Measurements from ENCODE around the gene IL17B. TPM values are rescaled to one million over a fixed set of nuclear protein-coding genes. Genes with fewer than 3 reads are reported as not detected.

Gene IL17B
- total and polyA plus RNA-seq, 9 of the 15 experiments (the other 6 are each of a cell fraction or from before 2014, with no cell fraction given), result 0.28 to 2.6 (median 0.53) TPM; not detected in 2

- TF ChIP-seq, protein P1, sequence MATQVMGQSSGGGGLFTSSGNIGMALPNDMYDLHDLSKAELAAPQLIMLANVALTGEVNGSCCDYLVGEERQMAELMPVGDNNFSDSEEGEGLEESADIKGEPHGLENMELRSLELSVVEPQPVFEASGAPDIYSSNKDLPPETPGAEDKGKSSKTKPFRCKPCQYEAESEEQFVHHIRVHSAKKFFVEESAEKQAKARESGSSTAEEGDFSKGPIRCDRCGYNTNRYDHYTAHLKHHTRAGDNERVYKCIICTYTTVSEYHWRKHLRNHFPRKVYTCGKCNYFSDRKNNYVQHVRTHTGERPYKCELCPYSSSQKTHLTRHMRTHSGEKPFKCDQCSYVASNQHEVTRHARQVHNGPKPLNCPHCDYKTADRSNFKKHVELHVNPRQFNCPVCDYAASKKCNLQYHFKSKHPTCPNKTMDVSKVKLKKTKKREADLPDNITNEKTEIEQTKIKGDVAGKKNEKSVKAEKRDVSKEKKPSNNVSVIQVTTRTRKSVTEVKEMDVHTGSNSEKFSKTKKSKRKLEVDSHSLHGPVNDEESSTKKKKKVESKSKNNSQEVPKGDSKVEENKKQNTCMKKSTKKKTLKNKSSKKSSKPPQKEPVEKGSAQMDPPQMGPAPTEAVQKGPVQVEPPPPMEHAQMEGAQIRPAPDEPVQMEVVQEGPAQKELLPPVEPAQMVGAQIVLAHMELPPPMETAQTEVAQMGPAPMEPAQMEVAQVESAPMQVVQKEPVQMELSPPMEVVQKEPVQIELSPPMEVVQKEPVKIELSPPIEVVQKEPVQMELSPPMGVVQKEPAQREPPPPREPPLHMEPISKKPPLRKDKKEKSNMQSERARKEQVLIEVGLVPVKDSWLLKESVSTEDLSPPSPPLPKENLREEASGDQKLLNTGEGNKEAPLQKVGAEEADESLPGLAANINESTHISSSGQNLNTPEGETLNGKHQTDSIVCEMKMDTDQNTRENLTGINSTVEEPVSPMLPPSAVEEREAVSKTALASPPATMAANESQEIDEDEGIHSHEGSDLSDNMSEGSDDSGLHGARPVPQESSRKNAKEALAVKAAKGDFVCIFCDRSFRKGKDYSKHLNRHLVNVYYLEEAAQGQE (IDR thresholded peaks at IDR 0.05; ENCODE audit: borderline replicate concordance), result peak; percentile 87
- TF ChIP-seq, protein P1 (CRISPR knock-in tag; IDR thresholded peaks at IDR 0.05; ENCODE audit: low read depth), result no peak
- TF ChIP-seq CUX1 (CRISPR knock-in tag; IDR thresholded peaks at IDR 0.05) (no peak), MAFF (IDR thresholded peaks at IDR 0.05; ENCODE audit: low read length) (no peak), MTA2 (IDR thresholded peaks at IDR 0.05; ENCODE audit: low read depth) (no peak), FOXP4 (CRISPR knock-in tag; IDR thresholded peaks at IDR 0.05; ENCODE audit: borderline replicate concordance) (0 out of 2 replicates have a peak, but pooled peaks have one; percentile 10), ETV1 (tag; conservative IDR thresholded peaks at IDR 0.05; ENCODE audit: low read depth) (no peak), MCM3 (IDR thresholded peaks at IDR 0.05) (no peak), SIN3B (IDR thresholded peaks at IDR 0.05; ENCODE audit: low read depth) (no peak), HNRNPH1 (optimal IDR thresholded peaks at IDR 0.05; ENCODE audit: low read depth, low read length) (no peak), CHD1 (IDR thresholded peaks at IDR 0.05; ENCODE audit: low read length) (no peak), ZNF12 (CRISPR knock-in tag; IDR thresholded peaks at IDR 0.05) (0 out of 2 replicates have a peak, but pooled peaks have one; percentile 56)
Measured at GRCh38 chr5:149381986-149382338, 2.9 kb upstream of the IL17B start (continued).

Measured in K562 (cell line).